ENCODE data around the gene ADGRA3.

The ADGRA3 gene

DNA sequence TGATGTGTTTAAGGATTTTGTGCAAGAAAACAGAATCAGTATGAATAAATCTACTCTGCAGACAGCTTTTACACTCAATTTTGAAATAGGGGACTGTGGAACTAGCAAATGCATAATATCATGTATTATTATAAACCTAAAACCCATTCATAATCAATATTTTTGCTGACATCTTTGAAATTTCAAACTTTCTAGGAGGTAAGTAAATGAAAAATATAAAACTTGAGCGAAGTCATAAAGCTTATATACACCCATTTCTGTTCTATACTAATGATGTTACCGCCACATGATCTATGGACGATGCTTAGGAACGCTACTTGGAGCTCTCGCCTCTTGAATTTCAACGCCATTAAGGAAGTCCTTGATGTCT is 38.1 kb downstream of the ADGRA3 start:
- CTCF ChIA-PET: interaction anchor here (0.7 kb wide), 1 partner anchor 25 kb away, joined by 4 read pairs; no protein-coding TSS in a partner anchor

DNA sequence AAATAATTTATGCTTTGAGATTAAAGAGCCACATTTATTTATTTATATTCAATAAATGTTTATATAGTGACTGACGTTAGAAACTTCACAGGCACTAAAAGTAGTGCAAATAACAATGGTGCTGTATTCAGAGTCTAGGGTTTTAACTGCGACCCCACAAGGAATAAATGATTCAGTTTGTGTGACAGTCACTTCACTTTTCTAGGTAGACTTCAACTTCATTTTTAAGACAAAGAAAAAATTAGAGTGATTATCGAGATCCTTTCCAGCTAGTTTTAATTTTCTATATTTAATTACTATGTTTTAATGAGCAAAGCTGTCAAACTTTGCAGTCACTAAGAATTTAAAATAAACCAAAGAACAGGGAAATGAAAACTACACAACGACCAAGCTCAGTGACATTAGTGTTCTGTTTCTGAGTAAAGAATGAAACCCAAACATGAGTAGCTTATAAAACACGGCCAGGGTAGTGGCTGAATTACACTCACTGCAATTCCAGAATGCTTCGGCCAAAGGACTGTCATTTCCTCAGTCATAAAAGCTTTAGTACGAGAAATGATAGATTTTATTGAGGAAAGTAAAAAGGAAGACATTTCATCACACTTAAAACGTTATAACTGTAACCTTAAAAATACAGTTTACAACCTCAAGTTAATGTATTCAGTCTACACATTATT is 38.6 kb downstream of the ADGRA3 start:
- POLR2A ChIA-PET: no interaction called here

More for the DNA sequence above, 38.1 kb downstream of the ADGRA3 start:
- Histone ChIP-seq H3K36me3 (ENCODE audit: control insufficient read depth in 2 of 2, insufficient read depth in 1 of 2, low read length in 2 of 2) (no peaks in the 10 kb centered on the region), H3K27ac (ENCODE audit: extremely low read depth, low read depth, low read length) (no peak overlapping the region), H3K9me3 (ENCODE audit: control insufficient read depth, insufficient read depth, low read depth, low read length) (no peaks in the 10 kb centered on the region), H3K4me1 (ENCODE audit: control insufficient read depth, insufficient read depth, low read length) (peaks cover 2% of the 10 kb centered on the region; the same call in 1 of the 2 replicates), H3K4me3 (ENCODE audit: low read depth, low read length) (no peak overlapping the region)
- no peak for TF ChIP-seq ZNF366 (tag by site-specific recombination; conservative IDR thresholded peaks at IDR 0.05)
- POLR2A ChIA-PET: no interaction called here

GRCh38 chr4:22476011-22476410 is 39.9 kb downstream of the ADGRA3 start:
- Histone ChIP-seq H3K27ac (ENCODE audit: extremely low read depth, low read depth, low read length) (no peak overlapping the region), H3K9me3 (ENCODE audit: control insufficient read depth, insufficient read depth, low read depth, low read length) (no peaks in the 10 kb centered on the region), H3K36me3 (ENCODE audit: control insufficient read depth in 2 of 2, insufficient read depth in 1 of 2, low read length in 2 of 2) (no peaks in the 10 kb centered on the region), H3K4me1 (ENCODE audit: control insufficient read depth, insufficient read depth, low read length) (no peaks in the 10 kb centered on the region), H3K4me3 (ENCODE audit: low read depth, low read length) (no peak overlapping the region)
- CTCF ChIA-PET: interaction anchor here (0.7 to 1.5 kb wide), 2 partner anchors 12 to 66 kb away, joined by 3 to 5 read pairs; no protein-coding TSS in a partner anchor
- POLR2A ChIA-PET: no interaction called here
- TF ChIP-seq ZNF223 (tag by site-specific recombination; IDR thresholded peaks at IDR 0.05) (no peak), ZNF416 (tag by site-specific recombination; IDR thresholded peaks at IDR 0.05) (no peak), KLF7 (tag by site-specific recombination; IDR thresholded peaks at IDR 0.05; ENCODE audit: borderline replicate concordance) (no peak), REPIN1 (tag by site-specific recombination; IDR thresholded peaks at IDR 0.05; ENCODE audit: low read depth) (no peak), ZNF707 (tag by site-specific recombination; IDR thresholded peaks at IDR 0.05) (no peak), ZNF391 (tag by site-specific recombination; IDR thresholded peaks at IDR 0.05; ENCODE audit: borderline replicate concordance, low read depth) (no peak), ZNF544 (tag by site-specific recombination; IDR thresholded peaks at IDR 0.05) (no peak), ZNF426 (tag by site-specific recombination; IDR thresholded peaks at IDR 0.05) (no peak), HIC1 (tag by site-specific recombination; IDR thresholded peaks at IDR 0.05) (no peak), ZNF510 (tag by site-specific recombination; IDR thresholded peaks at IDR 0.05; ENCODE audit: insufficient replicate concordance) (no peak), ZNF24 (tag by site-specific recombination; IDR thresholded peaks at IDR 0.05) (no peak), ZNF248 (tag by site-specific recombination; IDR thresholded peaks at IDR 0.05) (no peak), GLI2 (tag by site-specific recombination; IDR thresholded peaks at IDR 0.05; ENCODE audit: borderline replicate concordance, low read depth) (no peak), ZNF670 (tag by site-specific recombination; IDR thresholded peaks at IDR 0.05; ENCODE audit: low read depth) (no peak), KLF10 (tag by site-specific recombination; IDR thresholded peaks at IDR 0.05) (no peak), GLIS1 (tag by site-specific recombination; IDR thresholded peaks at IDR 0.05) (no peak)
- TF ChIP-seq, protein P1, sequence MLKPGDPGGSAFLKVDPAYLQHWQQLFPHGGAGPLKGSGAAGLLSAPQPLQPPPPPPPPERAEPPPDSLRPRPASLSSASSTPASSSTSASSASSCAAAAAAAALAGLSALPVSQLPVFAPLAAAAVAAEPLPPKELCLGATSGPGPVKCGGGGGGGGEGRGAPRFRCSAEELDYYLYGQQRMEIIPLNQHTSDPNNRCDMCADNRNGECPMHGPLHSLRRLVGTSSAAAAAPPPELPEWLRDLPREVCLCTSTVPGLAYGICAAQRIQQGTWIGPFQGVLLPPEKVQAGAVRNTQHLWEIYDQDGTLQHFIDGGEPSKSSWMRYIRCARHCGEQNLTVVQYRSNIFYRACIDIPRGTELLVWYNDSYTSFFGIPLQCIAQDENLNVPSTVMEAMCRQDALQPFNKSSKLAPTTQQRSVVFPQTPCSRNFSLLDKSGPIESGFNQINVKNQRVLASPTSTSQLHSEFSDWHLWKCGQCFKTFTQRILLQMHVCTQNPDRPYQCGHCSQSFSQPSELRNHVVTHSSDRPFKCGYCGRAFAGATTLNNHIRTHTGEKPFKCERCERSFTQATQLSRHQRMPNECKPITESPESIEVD (tag by site-specific recombination; IDR thresholded peaks at IDR 0.05): no peak

More for the DNA sequence above, 38.6 kb downstream of the ADGRA3 start:
- CTCF ChIA-PET: no interaction called here
- Histone ChIP-seq H3K4me1 (ENCODE audit: control insufficient read depth, insufficient read depth, low read length) (no peaks in the 10 kb centered on the region), H3K27ac (ENCODE audit: extremely low read depth, low read depth, low read length) (no peak overlapping the region), H3K36me3 (ENCODE audit: control insufficient read depth in 2 of 2, insufficient read depth in 1 of 2, low read length in 2 of 2) (no peaks in the 10 kb centered on the region), H3K9me3 (ENCODE audit: control insufficient read depth, insufficient read depth, low read depth, low read length) (no peaks in the 10 kb centered on the region), H3K4me3 (ENCODE audit: low read depth, low read length) (no peak overlapping the region)
- no peak for TF ChIP-seq ZNF792 (tag by site-specific recombination; IDR thresholded peaks at IDR 0.05)
- TF ChIP-seq, protein P1 (tag by site-specific recombination; IDR thresholded peaks at IDR 0.05): peak; percentile 64

Measured in HEK293 (cell line).